Psoas muscle (tissue), 8 donors: ENCODE results near the gene PRKD2. TPM values are rescaled to one million over a fixed set of nuclear protein-coding genes. Genes with fewer than 3 reads are reported as not detected.

Experiments
- ATAC-seq, 4 donors: fragments of 200-7000 bp; cut with Tn5 transposase; one replicate each; pipeline ENCODE4 v1.9.1; 2020; ENCODE audit warnings: moderate library complexity in 3 of 4, mild to moderate bottlenecking in 2 of 4
- DNase-seq, 2 donors: peaks; one replicate each; pipeline ENCODE4 v3.0.0-alpha.2; 2020
- H3K27ac ChIP-seq: fragments of 200-600 bp; one replicate; pipeline ENCODE4 v1.8.0; 2022
- H3K27me3 ChIP-seq, 3 donors: fragments of 200-600 bp in 1 of 3; one replicate each; pipeline versions ENCODE4 v1.6.1 to v1.8.0; 2013 to 2022; ENCODE audit warnings: low read length in 2 of 3, mild to moderate bottlenecking in 2 of 3, moderate library complexity in 1 of 3; ENCODE audit not compliant: insufficient read depth in 3 of 3
- H3K36me3 ChIP-seq, 2 donors: fragments of 200-600 bp in 1 of 2; one replicate each; pipeline versions ENCODE4 v1.6.1 to v1.8.0; 2013 to 2022; ENCODE audit warnings: low read depth in 1 of 2, mild to moderate bottlenecking in 1 of 2, moderate library complexity in 1 of 2; ENCODE audit not compliant: insufficient read depth in 1 of 2
- H3K4me1 ChIP-seq: fragments of 200-600 bp; one replicate; pipeline ENCODE4 v1.8.0; 2022
- H3K4me3 ChIP-seq: fragments of 200-600 bp; one replicate; pipeline ENCODE4 v1.8.0; 2022; ENCODE audit warnings: mild to moderate bottlenecking
- H3K9me3 ChIP-seq: fragments of 200-600 bp; one replicate; pipeline ENCODE4 v1.8.0; 2022
- CTCF ChIP-seq: fragments of 200-600 bp; IDR thresholded peaks from one replicate; pipeline ENCODE4 v1.8.0; 2022; ENCODE audit warnings: antibody characterized with exemption
- WGBS, 3 donors: extraction: QIAGEN DNeasy Blood & Tissue Kit; methylation state at CpG; one replicate each; pipeline versions ENCODE4 v1.1.6 to v1.1.7; 2013; 5-methylcytosine and 5-hydroxymethylcytosine counted together
- intact Hi-C, 2 donors: fragments of 100-400 bp; cut with DNase I; formaldehyde crosslinking; loops; one replicate each; pipeline versions ENCODE4 v1.11.0 to v1.14.2; 2022
- polyA plus RNA-seq, 3 donors: library from polyadenylated mRNA; stranded (reverse); fragments of 200-250 nt; gene quantifications; one replicate each; pipeline ENCODE4 v1.2.3, GENCODE V29; 2013
- total RNA-seq, 4 donors: library from RNA; stranded (reverse); fragmentation: NEBNext Ultra II Directional in 2 of 4; extraction: Animal tissue kit (Norgen Biotek cat#: 25700) in 2 of 4; gene quantifications; one replicate each; pipeline versions ENCODE4 v1.2.1 to v1.2.4, GENCODE V29; 2021 to 2023
- donor health status: healthy with polysubstance abuse.
- donor health status: DM: no; HTN: no; CAD: no; lungs with moderate emphysema.
- donor health status: Bipolar disorder and iron deficiency.
- donor health status: healthy.
- donor health status: DM: yes; HTN: yes; CAD: no.
- donor health status: DM: no; HTN: no; CAD: no.
- donor health status: DM: no; HTN: no; CAD: no.
- donor health status: DM: yes; HTN: yes; CAD: no.

The PRKD2 gene
- total and polyA plus RNA-seq, 7 donors: 4.0 to 9.1 (median 6.9) TPM

GRCh38 chr19:46635920-46636761 is 80.8 kb downstream of the PRKD2 start, which contains the start of gene GNG8:
GNG8 (minus strand) TSS chr19:46636202; CDS start chr19:46634682, 1,520 bp downstream.
- H3K9me3 ChIP-seq: no peaks in the 10 kb centered on the region
- H3K4me1 ChIP-seq: peaks cover 19% of the 10 kb centered on the region
- no peaks in the 10 kb centered on the region for H3K36me3 ChIP-seq
- ATAC-seq (no peak), DNase-seq (no peak)
- 25 to 39% (median 28%) methylated on average over 19 to 34 of the region's 34 CpGs for WGBS, 3 donors
- H3K27me3 ChIP-seq: peaks cover 0 to 75% (median 27%) of the 10 kb centered on the region in 3 donors
- no peak within 1 kb of the TSS for H3K4me3 ChIP-seq
- no peak for TF ChIP-seq CTCF
- intact Hi-C loops: no loop called here
- no peak within 1 kb of the TSS for H3K27ac ChIP-seq

- Histone ChIP-seq H3K27ac (no peak overlapping the region), H3K36me3 (no peaks in the 10 kb centered on the region), H3K4me1 (peaks cover 18% of the 10 kb centered on the region), H3K9me3 (no peaks in the 10 kb centered on the region), H3K27me3 (peaks cover 0 to 65% (median 29%) of the 10 kb centered on the region in 3 donors), H3K4me3 (no peak overlapping the region)
- no peak for DNase-seq
- no peak for TF ChIP-seq CTCF
- peak in 1 of 4 donors; percentile 1 for ATAC-seq
- 4 to 7% (median 4%) methylated on average over 22 to 23 of the region's 23 CpGs for WGBS, 3 donors
- intact Hi-C loops: no loop called here
These were observed 82.2 kb downstream of the PRKD2 start for GRCh38 chr19:46634656-46635218.

- TF ChIP-seq CTCF: no peak
- WGBS, 3 donors: 2 to 4% (median 3%) methylated on average over 30 to 38 of the region's 38 CpGs
- peaks cover 13% of the 10 kb centered on the region for H3K4me1 ChIP-seq
- intact Hi-C loops: no loop called here
- H3K36me3 ChIP-seq: no peaks in the 10 kb centered on the region
- ATAC-seq (peak; percentile 80 to 90 (median 88)), DNase-seq (peak; percentile 81 to 91)
- peaks cover 0 to 60% (median 23%) of the 10 kb centered on the region in 3 donors for H3K27me3 ChIP-seq
- H3K27ac ChIP-seq: no peak overlapping the region
- no peaks in the 10 kb centered on the region for H3K9me3 ChIP-seq
- peak overlapping the region; percentile 54 for H3K4me3 ChIP-seq
These were observed 82.8 kb downstream of the PRKD2 start for GRCh38 chr19:46634045-46634655.

GRCh38 chr19:46633130-46633529 is 83.8 kb downstream of the PRKD2 start:
- ATAC-seq: no peak
- 86 to 91% (median 89%) methylated on average over 3 of the region's 3 CpGs for WGBS, 3 donors
- Histone ChIP-seq H3K4me1 (peaks cover 9% of the 10 kb centered on the region), H3K4me3 (no peak overlapping the region), H3K36me3 (no peaks in the 10 kb centered on the region), H3K27me3 (peaks cover 0 to 56% (median 23%) of the 10 kb centered on the region in 3 donors), H3K9me3 (no peaks in the 10 kb centered on the region), H3K27ac (no peak overlapping the region)
- intact Hi-C loops: no loop called here
- DNase-seq: no peak
- TF ChIP-seq CTCF: no peak
